Karpas-422 (cell line): ENCODE results near the gene FURIN. TPM values are rescaled to one million over a fixed set of nuclear protein-coding genes. Genes with fewer than 3 reads are reported as not detected.
"Not testable (repeated sequence)": the region's sequence is repeated elsewhere in the genome, so short reads cannot be mapped to it uniquely, and the experiment has no call there.

Experiments used
- DNase-seq: peaks from one replicate; pipeline ENCODE4 v3.0.0-alpha.2; 2015
- H2AFZ ChIP-seq: fragments of 200-600 bp; sonication (generic); 2 replicates; pipeline ENCODE4 v1.6.1; 2014; ENCODE audit warnings: antibody characterized with exemption, low read length, mixed read lengths
- H3K27ac ChIP-seq: fragments of 200-600 bp; sonication (generic); 2 replicates; pipeline ENCODE4 v1.5.1; 2014; ENCODE audit warnings: mild to moderate bottlenecking, low read length, moderate library complexity
- H3K27me3 ChIP-seq: fragments of 200-600 bp; sonication (generic); 2 replicates; pipeline ENCODE4 v1.6.1; 2014; ENCODE audit warnings: low read length, mixed read lengths
- H3K36me3 ChIP-seq: fragments of 200-600 bp; sonication (generic); 2 replicates; pipeline ENCODE4 v1.6.1; 2014; ENCODE audit warnings: low read length, mixed read lengths; ENCODE audit not compliant: insufficient read depth
- H3K4me1 ChIP-seq: fragments of 200-600 bp; sonication (generic); 2 replicates; pipeline ENCODE4 v1.6.1; 2014; ENCODE audit warnings: mild to moderate bottlenecking, low read length, mixed read lengths
- H3K4me2 ChIP-seq: fragments of 200-600 bp; sonication (generic); 2 replicates; pipeline ENCODE4 v1.6.1; 2014; ENCODE audit warnings: low read length, low read depth, mild to moderate bottlenecking; ENCODE audit not compliant: poor library complexity, severe bottlenecking
- H3K4me3 ChIP-seq: fragments of 200-600 bp; sonication (generic); 2 replicates; pipeline ENCODE4 v1.5.1; 2014; ENCODE audit warnings: mild to moderate bottlenecking, antibody characterized with exemption, low read length, mixed read lengths
- H3K79me2 ChIP-seq: fragments of 200-600 bp; sonication (generic); 2 replicates; pipeline ENCODE4 v1.6.1; 2014; ENCODE audit warnings: mild to moderate bottlenecking, low read length, mixed read lengths
- H3K9ac ChIP-seq: fragments of 200-600 bp; sonication (generic); 2 replicates; pipeline ENCODE4 v1.6.0; 2014; ENCODE audit warnings: low read length
- H3K9me2 ChIP-seq: fragments of 200-600 bp; sonication (generic), shearing (Covaris generic); replicated peaks from 2 replicates; pipeline ENCODE4 v1.6.0; 2014; ENCODE audit warnings: mild to moderate bottlenecking, low read length, moderate library complexity; ENCODE audit not compliant: insufficient read depth
- H3K9me3 ChIP-seq: fragments of 300-700, 200-600 bp; sonication (generic); 2 replicates; pipeline ENCODE4 v1.6.1; 2014; ENCODE audit warnings: low read length, mixed read lengths
- H4K20me1 ChIP-seq: fragments of 200-600 bp; sonication (generic); 2 replicates; pipeline ENCODE4 v1.6.1; 2014; ENCODE audit warnings: mild to moderate bottlenecking, antibody characterized with exemption, low read length, low read depth; ENCODE audit not compliant: insufficient read depth
- total RNA-seq: library from RNA; depleted of rRNA; stranded (reverse); fragments of >200 nt; shearing (Covaris generic); gene quantifications from 2 replicates; pipeline ENCODE4 v1.2.3, GENCODE V29; 2014; ENCODE audit warnings: low replicate concordance

FURIN gene
- total RNA-seq, 1 experiment from 2014 or later, result 30.4 TPM

DNA sequence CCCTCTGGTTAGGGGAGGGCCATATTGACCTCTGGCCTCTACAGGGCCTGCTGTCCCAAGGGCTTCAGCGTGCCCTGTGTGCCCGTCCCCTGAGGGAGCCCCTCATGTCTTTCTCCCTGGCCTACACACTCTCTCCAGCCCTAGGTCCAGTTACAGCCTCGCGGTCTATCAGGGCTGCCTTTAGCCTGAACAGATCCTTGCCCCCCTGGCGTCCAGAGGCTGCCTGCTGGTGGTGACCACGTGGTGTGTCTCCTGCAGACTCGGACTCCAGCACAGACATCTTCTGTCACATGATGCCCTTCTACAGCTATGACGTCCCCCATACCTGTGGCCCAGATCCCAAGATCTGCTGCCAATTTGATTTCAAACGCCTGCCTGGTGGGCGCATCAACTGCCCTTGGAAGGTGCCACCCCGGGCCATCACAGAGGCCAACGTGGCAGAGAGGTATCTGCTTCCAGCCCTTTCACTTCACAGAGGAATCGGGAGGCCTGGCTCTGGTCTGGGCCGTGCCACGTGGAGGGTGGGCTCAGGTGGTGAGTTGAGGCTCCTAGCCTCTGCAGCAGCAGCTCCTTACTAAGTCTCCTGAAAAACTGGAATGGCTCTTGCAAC is 38.8 kb downstream of the FURIN start:
- Histone ChIP-seq H4K20me1 (no peaks in the 10 kb centered on the region), H3K4me3 (no peak overlapping the region), H3K36me3 (0 out of 2 replicates have a peak, but pooled peaks cover 9% of the 10 kb centered on the region), H3K9ac (no peak overlapping the region), H3K9me3 (no peaks in the 10 kb centered on the region), H3K27me3 (no peaks in the 10 kb centered on the region), H3K9me2 (no peaks in the 10 kb centered on the region), H3K4me1 (peaks cover 9% of the 10 kb centered on the region), H2AFZ (no peak overlapping the region), H3K27ac (no peak overlapping the region), H3K4me2 (no peak overlapping the region), H3K79me2 (peaks cover 5% of the 10 kb centered on the region; the same call in 1 of the 2 replicates)
- no peak for DNase-seq

DNA sequence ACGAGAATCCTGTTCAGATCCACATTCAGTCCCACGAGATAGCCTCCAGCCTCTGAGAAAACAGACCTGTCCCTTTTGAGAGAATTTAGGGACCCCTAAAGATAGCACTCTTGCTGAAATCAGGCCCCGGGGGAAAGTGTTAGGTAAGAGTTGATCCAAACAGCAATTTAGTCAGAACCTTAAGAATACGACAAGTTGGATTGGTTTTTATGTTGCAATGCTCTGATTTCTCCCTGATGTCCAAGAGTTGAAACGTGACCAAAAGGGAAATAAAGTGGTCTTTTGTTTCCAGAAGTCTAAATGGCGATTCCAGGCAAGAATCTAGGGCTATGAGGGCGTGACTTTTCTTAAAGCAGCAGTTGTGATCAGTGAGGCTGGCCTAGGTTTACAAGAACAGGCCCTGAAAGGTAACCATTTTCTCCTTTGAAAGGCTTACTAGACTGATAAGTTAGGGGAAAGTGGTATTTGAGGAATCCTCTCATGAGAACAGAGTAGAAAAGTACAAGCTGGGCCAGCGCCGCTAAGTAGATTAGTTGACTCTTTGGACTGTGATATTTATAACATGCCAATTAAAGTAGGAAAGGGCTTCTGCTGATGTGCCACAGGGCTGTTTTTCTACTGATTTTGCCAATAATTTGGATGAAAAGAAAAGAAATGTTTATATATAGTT is 39.6 kb downstream of the FURIN start:
- Histone ChIP-seq H3K36me3 (0 out of 2 replicates have a peak, but pooled peaks cover 9% of the 10 kb centered on the region), H3K9ac (no peak overlapping the region)

DNA sequence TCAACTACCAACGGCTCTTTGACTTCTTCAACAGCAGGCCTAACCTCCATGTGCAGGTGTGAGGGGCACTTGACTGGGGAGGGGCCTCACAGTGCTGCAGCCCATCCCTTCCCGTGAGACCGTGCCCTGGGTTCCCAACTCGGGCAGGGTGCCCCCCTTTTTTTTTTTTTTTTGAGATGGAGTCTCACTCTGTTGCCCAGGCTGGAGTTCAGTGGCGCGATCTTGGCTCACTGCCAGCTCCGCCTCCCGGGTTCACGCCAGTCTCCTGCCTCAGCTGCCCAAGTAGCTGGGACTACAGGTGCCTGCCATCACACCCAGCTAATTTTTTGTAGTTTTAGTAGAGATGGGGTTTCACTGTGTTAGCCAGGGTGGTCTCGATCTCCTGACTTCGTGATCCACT is 41.1 kb downstream of the FURIN start:
- not testable (repeated sequence) for H3K4me2 ChIP-seq, H3K9ac ChIP-seq, H3K4me3 ChIP-seq, H3K27ac ChIP-seq, H3K36me3 ChIP-seq, H4K20me1 ChIP-seq, H3K4me1 ChIP-seq, DNase-seq, H3K27me3 ChIP-seq, H3K9me2 ChIP-seq, H3K9me3 ChIP-seq, H3K79me2 ChIP-seq, H2AFZ ChIP-seq

More for the DNA sequence above, 39.6 kb downstream of the FURIN start:
- H3K27me3 ChIP-seq, result no peaks in the 10 kb centered on the region
- H3K4me3 ChIP-seq, result no peak overlapping the region
- H3K9me2 ChIP-seq, result no peaks in the 10 kb centered on the region
- H3K4me2 ChIP-seq, result no peak overlapping the region
- peaks cover 5% of the 10 kb centered on the region; the same call in 1 of the 2 replicates for H3K79me2 ChIP-seq
- no peaks in the 10 kb centered on the region for H3K9me3 ChIP-seq
- no peak for DNase-seq
- no peak overlapping the region for H2AFZ ChIP-seq
- no peaks in the 10 kb centered on the region for H4K20me1 ChIP-seq
- H3K4me1 ChIP-seq, result peaks cover 9% of the 10 kb centered on the region
- H3K27ac ChIP-seq, result no peak overlapping the region

DNA sequence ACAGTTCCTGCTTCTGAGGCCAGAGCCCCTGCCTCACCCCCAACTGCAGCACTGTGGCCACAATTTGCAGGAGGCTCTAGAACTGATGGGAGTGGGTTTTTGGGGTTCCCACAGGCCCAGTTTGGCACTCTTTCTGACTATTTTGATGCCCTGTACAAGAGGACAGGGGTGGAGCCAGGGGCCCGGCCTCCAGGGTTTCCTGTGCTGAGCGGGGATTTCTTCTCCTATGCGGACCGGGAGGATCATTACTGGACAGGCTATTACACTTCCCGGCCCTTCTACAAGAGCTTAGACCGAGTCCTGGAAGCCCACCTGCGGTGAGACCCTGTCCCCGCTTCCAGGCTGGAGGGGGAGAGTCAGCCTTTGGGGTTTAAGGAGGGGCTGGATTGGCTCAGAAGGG is 41.6 kb downstream of the FURIN start:
- Histone ChIP-seq H4K20me1 (no peaks in the 10 kb centered on the region), H3K27me3 (no peaks in the 10 kb centered on the region), H3K9ac (no peak overlapping the region), H2AFZ (no peak overlapping the region), H3K4me3 (no peak overlapping the region), H3K4me1 (no peaks in the 10 kb centered on the region), H3K4me2 (no peak overlapping the region), H3K9me3 (no peaks in the 10 kb centered on the region), H3K9me2 (no peaks in the 10 kb centered on the region), H3K36me3 (0 out of 2 replicates have a peak, but pooled peaks cover 6% of the 10 kb centered on the region), H3K27ac (no peak overlapping the region), H3K79me2 (no peaks in the 10 kb centered on the region)
- DNase-seq, result no peak

DNA sequence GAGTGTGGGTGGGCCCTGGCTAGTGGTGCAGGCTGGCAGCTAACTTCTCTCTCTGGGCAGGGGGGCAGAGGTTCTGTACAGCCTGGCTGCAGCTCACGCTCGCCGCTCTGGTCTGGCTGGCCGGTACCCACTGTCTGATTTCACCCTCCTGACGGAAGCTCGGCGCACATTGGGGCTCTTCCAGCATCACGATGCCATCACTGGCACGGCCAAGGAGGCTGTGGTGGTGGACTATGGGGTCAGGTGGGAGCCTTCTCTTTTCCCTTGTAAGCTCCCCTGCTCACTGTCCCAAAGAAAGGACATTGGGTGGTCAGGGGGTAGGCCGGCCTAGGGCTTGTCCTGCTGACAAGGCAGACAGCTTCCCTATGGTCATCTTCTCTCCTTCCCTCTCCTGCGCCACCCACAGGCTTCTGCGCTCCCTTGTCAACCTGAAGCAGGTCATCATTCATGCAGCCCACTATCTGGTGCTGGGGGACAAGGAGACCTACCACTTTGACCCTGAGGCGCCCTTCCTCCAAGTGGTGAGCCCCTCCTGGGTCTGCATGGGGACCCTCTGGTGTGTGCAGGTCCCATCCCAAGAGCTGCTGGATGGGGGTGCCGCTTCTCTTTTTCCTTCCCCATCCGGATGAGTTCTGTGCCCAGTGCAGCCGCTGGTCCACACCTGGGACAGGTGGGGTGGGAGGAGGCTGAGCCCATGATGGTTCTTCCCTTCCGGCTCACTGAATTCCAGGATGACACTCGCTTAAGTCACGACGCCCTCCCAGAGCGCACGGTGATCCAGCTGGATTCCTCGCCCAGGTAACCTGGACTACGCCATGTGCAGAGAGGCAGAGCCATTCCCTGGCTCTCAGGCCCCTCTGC is 42.3 kb downstream of the FURIN start:
- H3K4me1 ChIP-seq, result no peaks in the 10 kb centered on the region
- no peak overlapping the region for H3K27ac ChIP-seq
- H4K20me1 ChIP-seq, result no peaks in the 10 kb centered on the region
- no peak overlapping the region for H3K4me2 ChIP-seq
- H3K79me2 ChIP-seq, result no peaks in the 10 kb centered on the region
- H3K36me3 ChIP-seq, result 0 out of 2 replicates have a peak, but pooled peaks cover 6% of the 10 kb centered on the region
- no peak overlapping the region for H3K9ac ChIP-seq
- H3K9me3 ChIP-seq, result no peaks in the 10 kb centered on the region
- H3K4me3 ChIP-seq, result no peak overlapping the region
- no peaks in the 10 kb centered on the region for H3K27me3 ChIP-seq
- no peaks in the 10 kb centered on the region for H3K9me2 ChIP-seq
- H2AFZ ChIP-seq, result no peak overlapping the region
- no peak for DNase-seq

DNA sequence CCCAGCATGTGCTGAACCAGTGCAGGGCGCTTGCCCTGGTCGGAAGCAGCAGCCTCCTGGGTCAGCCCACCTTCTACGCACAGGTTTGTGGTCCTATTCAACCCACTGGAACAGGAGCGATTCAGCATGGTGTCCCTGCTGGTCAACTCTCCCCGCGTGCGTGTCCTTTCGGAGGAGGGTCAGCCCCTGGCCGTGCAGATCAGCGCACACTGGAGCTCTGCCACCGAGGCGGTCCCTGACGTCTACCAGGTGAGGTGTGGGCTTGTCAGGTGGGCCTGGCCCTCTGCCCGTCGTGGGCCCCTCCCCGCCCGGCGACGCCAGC is 42.9 kb downstream of the FURIN start:
- no peak overlapping the region for H3K4me3 ChIP-seq
- no peaks in the 10 kb centered on the region for H3K4me1 ChIP-seq
- H3K9me3 ChIP-seq, result no peaks in the 10 kb centered on the region
- H4K20me1 ChIP-seq, result no peaks in the 10 kb centered on the region
- H3K27ac ChIP-seq, result no peak overlapping the region
- no peak for DNase-seq
- H3K79me2 ChIP-seq, result no peaks in the 10 kb centered on the region
- H3K9ac ChIP-seq, result no peak overlapping the region
- H2AFZ ChIP-seq, result no peak overlapping the region
- H3K36me3 ChIP-seq, result 0 out of 2 replicates have a peak, but pooled peaks cover 3% of the 10 kb centered on the region
- H3K27me3 ChIP-seq, result no peaks in the 10 kb centered on the region
- H3K9me2 ChIP-seq, result no peaks in the 10 kb centered on the region
- no peak overlapping the region for H3K4me2 ChIP-seq

DNA sequence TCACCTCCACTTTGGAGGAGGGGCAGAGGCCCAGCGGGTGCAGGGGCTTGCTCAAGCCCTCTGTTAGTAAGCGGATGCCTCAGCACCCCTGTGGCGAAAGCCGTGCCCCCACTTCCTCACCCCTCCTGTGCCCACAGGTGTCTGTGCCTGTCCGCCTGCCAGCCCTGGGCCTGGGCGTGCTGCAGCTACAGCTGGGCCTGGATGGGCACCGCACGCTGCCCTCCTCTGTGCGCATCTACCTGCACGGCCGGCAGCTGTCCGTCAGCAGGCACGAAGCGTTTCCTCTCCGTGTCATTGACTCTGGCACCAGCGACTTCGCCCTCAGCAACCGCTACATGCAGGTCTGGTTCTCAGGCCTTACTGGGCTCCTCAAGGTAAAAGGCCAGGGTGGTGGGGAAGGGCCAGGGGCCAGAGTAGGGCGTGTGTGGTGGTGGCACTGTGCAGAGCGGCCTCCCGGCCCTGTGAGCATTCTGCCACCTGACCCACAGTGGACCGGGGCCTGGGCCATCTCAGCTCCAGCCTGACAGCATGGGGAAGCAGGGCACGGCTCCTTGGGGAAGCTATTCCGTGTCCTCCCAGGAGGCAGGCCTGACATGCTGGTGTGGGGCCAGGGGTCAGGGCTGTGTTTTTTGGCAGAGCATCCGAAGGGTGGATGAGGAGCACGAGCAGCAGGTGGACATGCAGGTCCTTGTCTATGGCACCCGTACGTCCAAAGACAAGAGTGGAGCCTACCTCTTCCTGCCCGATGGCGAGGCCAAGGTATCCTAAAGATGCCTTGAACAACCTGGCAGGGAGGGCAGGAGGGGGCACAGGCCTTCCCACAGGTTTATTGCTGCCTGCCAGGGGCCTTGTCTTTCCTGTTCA is 43.8 kb downstream of the FURIN start:
- Histone ChIP-seq H3K9ac (no peak overlapping the region), H3K9me3 (no peaks in the 10 kb centered on the region), H3K4me1 (no peaks in the 10 kb centered on the region), H3K27ac (no peak overlapping the region), H3K27me3 (no peaks in the 10 kb centered on the region), H3K36me3 (no peaks in the 10 kb centered on the region), H3K79me2 (no peaks in the 10 kb centered on the region), H3K4me2 (no peak overlapping the region), H3K4me3 (no peak overlapping the region), H3K9me2 (no peaks in the 10 kb centered on the region), H4K20me1 (no peaks in the 10 kb centered on the region), H2AFZ (no peak overlapping the region)
- no peak for DNase-seq

DNA sequence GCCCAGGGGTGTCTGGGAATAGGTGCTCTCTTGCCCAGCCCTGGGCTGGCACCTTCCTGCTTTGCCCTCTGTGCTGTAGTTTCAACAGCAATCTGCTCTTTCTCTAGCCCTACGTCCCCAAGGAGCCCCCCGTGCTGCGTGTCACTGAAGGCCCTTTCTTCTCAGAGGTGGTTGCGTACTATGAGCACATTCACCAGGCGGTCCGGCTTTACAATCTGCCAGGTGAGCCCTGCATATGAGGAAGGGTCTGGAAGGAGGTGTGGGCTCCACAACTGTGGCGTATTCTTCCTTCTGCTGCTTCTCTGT is 44.3 kb downstream of the FURIN start:
- no peaks in the 10 kb centered on the region for H3K9me3 ChIP-seq
- no peak overlapping the region for H3K27ac ChIP-seq
- H3K9me2 ChIP-seq, result no peaks in the 10 kb centered on the region
- no peak overlapping the region for H3K4me3 ChIP-seq
- DNase-seq, result no peak
- no peaks in the 10 kb centered on the region for H3K4me1 ChIP-seq
- H3K4me2 ChIP-seq, result no peak overlapping the region
- no peaks in the 10 kb centered on the region for H3K79me2 ChIP-seq
- no peak overlapping the region for H3K9ac ChIP-seq
- no peak overlapping the region for H2AFZ ChIP-seq
- H4K20me1 ChIP-seq, result no peaks in the 10 kb centered on the region
- no peaks in the 10 kb centered on the region for H3K27me3 ChIP-seq
- no peaks in the 10 kb centered on the region for H3K36me3 ChIP-seq
